ENCODE data around the gene RREB1. TPM values are rescaled to one million over a fixed set of nuclear protein-coding genes. Genes with fewer than 3 reads are reported as not detected.

RREB1 gene
- total RNA-seq, 1 donor from 2014 or later = 29.3 TPM

DNA sequence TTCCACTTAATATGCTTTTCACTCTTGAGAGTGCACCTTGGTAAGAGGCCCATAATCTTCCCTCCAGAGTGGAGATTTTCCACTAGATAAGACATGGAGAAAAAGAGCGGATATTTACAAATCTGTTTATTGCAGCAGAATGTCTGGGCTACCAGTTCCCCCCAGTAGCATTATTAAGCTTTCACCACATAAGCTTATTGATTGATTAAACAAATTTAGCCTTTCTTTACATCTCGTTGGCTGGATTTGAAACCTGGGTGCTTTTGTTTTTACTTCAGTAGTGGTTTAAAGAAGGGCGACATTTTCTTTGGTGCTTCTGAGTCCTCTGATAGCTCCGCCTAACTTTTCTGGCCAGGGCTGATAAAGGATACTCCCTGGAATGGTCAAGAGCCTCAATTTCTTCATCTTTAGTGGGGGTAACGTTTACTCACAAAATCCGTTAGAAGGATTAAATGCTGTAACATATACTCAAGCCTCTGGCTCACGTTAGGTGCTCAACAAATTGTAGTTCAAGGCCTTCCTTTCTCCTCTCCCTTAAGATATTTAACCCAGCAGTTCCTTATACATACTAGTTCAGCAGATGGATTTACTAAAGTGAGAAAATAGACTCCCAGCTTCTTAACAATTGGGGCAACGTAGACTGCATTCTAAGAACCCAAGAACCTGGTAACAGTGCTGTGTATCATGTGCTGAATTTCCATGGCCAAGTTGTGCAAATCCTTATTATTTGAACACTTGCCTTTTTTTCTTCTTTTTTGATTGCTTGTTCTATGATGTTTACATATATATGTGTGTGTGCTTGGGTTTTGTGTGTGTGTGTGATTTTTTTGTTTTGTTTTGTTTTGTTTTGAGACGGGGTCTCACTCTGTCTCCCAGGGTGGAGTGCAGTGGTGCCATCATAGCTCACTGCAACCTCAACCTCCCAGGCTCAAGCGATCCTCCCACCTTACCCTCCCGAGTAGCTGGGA, 91.4 kb downstream of the RREB1 start:
- TF ChIP-seq CTCF (IDR thresholded peaks at IDR 0.05; ENCODE audit: insufficient read depth, low read length, poor library complexity, severe bottlenecking) = no peak
- no peaks in the 10 kb centered on the region for H3K27me3 ChIP-seq (ENCODE audit: control insufficient read depth, insufficient read depth, low read length)
- H3K4me3 ChIP-seq (ENCODE audit: low read depth, low read length) = no peak overlapping the region
- H3K36me3 ChIP-seq (ENCODE audit: control insufficient read depth, insufficient read depth, low read length) = peaks cover 1% of the 10 kb centered on the region
- DNase-seq (ENCODE audit: low read depth) = no peak

DNA sequence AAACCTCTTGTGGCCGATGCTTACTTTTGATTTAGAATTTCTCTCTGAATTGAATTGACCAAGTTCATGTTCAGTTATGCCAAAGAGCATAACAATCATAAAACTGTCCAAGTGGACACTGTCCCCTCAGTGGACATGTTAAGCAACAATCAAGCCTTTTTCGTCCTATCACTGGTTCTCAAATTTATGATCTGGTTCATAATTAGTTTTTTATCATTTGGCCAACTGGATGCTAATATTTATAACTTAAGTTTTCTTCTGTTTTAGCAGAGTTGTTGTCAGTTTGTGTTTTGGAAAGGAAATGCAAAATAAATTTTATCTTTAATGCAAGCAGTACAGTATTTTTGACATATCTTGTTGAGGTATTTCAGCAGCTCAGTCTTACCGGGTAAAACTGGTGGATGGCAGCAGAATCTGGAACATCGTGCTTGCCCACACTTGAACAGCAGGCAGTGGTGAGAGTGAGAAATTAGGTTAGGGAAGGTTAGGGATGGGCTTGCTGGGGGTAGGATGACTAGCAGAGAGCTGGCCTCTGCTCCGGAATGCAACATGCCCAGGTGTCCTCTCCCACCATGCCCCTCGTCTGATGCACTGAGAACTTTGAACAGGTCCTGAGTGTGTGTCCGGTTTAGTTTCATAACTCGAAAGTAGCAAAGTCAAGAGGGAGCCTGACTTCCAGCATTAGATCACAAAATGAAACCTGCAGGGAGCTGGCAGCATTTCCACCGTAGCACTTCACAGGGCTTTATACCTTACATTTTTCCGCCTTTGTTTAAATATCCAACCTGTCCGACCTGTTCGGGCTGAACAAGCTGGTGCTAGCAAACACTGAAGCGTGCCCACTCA, 93.1 kb downstream of the RREB1 start:
- H3K4me3 ChIP-seq (ENCODE audit: low read depth, low read length) = no peak overlapping the region
- H3K27me3 ChIP-seq (ENCODE audit: control insufficient read depth, insufficient read depth, low read length) = no peaks in the 10 kb centered on the region
- TF ChIP-seq CTCF (IDR thresholded peaks at IDR 0.05; ENCODE audit: insufficient read depth, low read length, poor library complexity, severe bottlenecking) = no peak
- H3K36me3 ChIP-seq (ENCODE audit: control insufficient read depth, insufficient read depth, low read length) = no peaks in the 10 kb centered on the region
- no peak for DNase-seq (ENCODE audit: low read depth)

- no peaks in the 10 kb centered on the region for H3K27me3 ChIP-seq (ENCODE audit: control insufficient read depth, insufficient read depth, low read length)
- no peaks in the 10 kb centered on the region for H3K36me3 ChIP-seq (ENCODE audit: control insufficient read depth, insufficient read depth, low read length)
- DNase-seq (ENCODE audit: low read depth) = no peak
- H3K4me3 ChIP-seq (ENCODE audit: low read depth, low read length) = no peak overlapping the region
- no peak for TF ChIP-seq CTCF (IDR thresholded peaks at IDR 0.05; ENCODE audit: insufficient read depth, low read length, poor library complexity, severe bottlenecking)
Observed at GRCh38 chr6:7201444-7201731, 93.6 kb downstream of the RREB1 start.

GRCh38 chr6:7201732-7202541, 94.2 kb downstream of the RREB1 start:
- Histone ChIP-seq H3K4me3 (ENCODE audit: low read depth, low read length) (no peak overlapping the region), H3K27me3 (ENCODE audit: control insufficient read depth, insufficient read depth, low read length) (no peaks in the 10 kb centered on the region), H3K36me3 (ENCODE audit: control insufficient read depth, insufficient read depth, low read length) (no peaks in the 10 kb centered on the region)
- TF ChIP-seq CTCF (IDR thresholded peaks at IDR 0.05; ENCODE audit: insufficient read depth, low read length, poor library complexity, severe bottlenecking) = no peak
- DNase-seq (ENCODE audit: low read depth) = no peak

GRCh38 chr6:7202950-7203349, 95.2 kb downstream of the RREB1 start:
- no peak for TF ChIP-seq CTCF (IDR thresholded peaks at IDR 0.05; ENCODE audit: insufficient read depth, low read length, poor library complexity, severe bottlenecking)
- H3K27me3 ChIP-seq (ENCODE audit: control insufficient read depth, insufficient read depth, low read length) = no peaks in the 10 kb centered on the region
- DNase-seq (ENCODE audit: low read depth) = no peak
- H3K36me3 ChIP-seq (ENCODE audit: control insufficient read depth, insufficient read depth, low read length) = no peaks in the 10 kb centered on the region
- H3K4me3 ChIP-seq (ENCODE audit: low read depth, low read length) = no peak overlapping the region
